SHP77 treated with DMSO at 0.1 percent for 48 hours (cell line): ENCODE data around the gene SEC24B.
A peak's percentile ranks its signal among the peaks of the same experiment; 100 is the strongest.
"Not testable (repeated sequence)": the region's sequence is repeated elsewhere in the genome, so short reads cannot be mapped to it uniquely, and the experiment has no call there.

ENCODE experiments used
- DNase-seq: peaks from one replicate; lab custom pipeline; 2025; lab: John Stamatoyannopoulos, UW

The SEC24B gene

GRCh38 chr4:109506890-109507289 lies 73.3 kb downstream of the SEC24B start:
- DNase-seq: no peak

GRCh38 chr4:109510687-109511086 lies 77.1 kb downstream of the SEC24B start:
- DNase-seq: no peak

GRCh38 chr4:109511414-109511813 lies 77.8 kb downstream of the SEC24B start:
- DNase-seq: no peak

- DNase-seq: not testable (repeated sequence)
Measured at GRCh38 chr4:109513368-109513767, 79.8 kb downstream of the SEC24B start.

GRCh38 chr4:109532182-109532581 lies 98.6 kb downstream of the SEC24B start:
- DNase-seq: no peak

- DNase-seq: no peak
Measured at GRCh38 chr4:109545401-109545800, 111.8 kb downstream of the SEC24B start.

- DNase-seq: no peak
Measured at GRCh38 chr4:109547394-109547793, 113.8 kb downstream of the SEC24B start.

- no peak for DNase-seq
Measured at GRCh38 chr4:109548655-109549054, 115.0 kb downstream of the SEC24B start.

- no peak for DNase-seq
Measured at GRCh38 chr4:109552237-109552636, 118.6 kb downstream of the SEC24B start.

GRCh38 chr4:109553130-109553529 lies 119.5 kb downstream of the SEC24B start:
- DNase-seq: no peak

- DNase-seq: no peak
Measured at GRCh38 chr4:109554971-109555370, 121.4 kb downstream of the SEC24B start.

GRCh38 chr4:109557433-109557832 lies 123.8 kb downstream of the SEC24B start:
- no peak for DNase-seq

GRCh38 chr4:109558095-109558494 lies 124.5 kb downstream of the SEC24B start:
- not testable (repeated sequence) for DNase-seq

- DNase-seq: peak; percentile 11
Measured at GRCh38 chr4:109559625-109559982, 126.0 kb downstream of the SEC24B start.

- DNase-seq: peak; percentile 31
Measured at GRCh38 chr4:109559983-109560686, 126.5 kb downstream of the SEC24B start, which contains the start of gene MCUB. TSS of gene MCUB (plus strand) at chr4:109560246. CDS start at chr4:109560338, 92 bp downstream.

GRCh38 chr4:109560687-109561461 lies 127.3 kb downstream of the SEC24B start:
- no peak for DNase-seq

- DNase-seq: no peak
Measured at GRCh38 chr4:109562457-109563239, 129.0 kb downstream of the SEC24B start.

- DNase-seq: no peak
Measured at GRCh38 chr4:109571494-109571893, 137.9 kb downstream of the SEC24B start.

GRCh38 chr4:109572154-109572553 lies 138.5 kb downstream of the SEC24B start:
- no peak for DNase-seq

GRCh38 chr4:109574443-109574850 lies 140.8 kb downstream of the SEC24B start:
- no peak for DNase-seq

- DNase-seq: no peak
Measured at GRCh38 chr4:109574931-109575804, 141.6 kb downstream of the SEC24B start.

- DNase-seq: no peak
Measured at GRCh38 chr4:109576462-109576861, 142.8 kb downstream of the SEC24B start.
